CD4-positive, CD25-positive, alpha-beta regulatory T cell (primary cell): ENCODE measurements around the gene SH3RF1. TPM values are rescaled to one million over a fixed set of nuclear protein-coding genes. Genes with fewer than 3 reads are reported as not detected.

Experiments
- ATAC-seq, 2 donors: fragments of 150-1000 bp; cut with Tn5 transposase; one replicate each; pipeline ENCODE4 v1.10.0; 2021; ENCODE audit warnings: low read depth in 2 of 2, moderate number of reproducible peaks in 2 of 2, moderate library complexity in 1 of 2
- DNase-seq, 3 donors: peaks; one replicate each; pipeline versions ENCODE4 v3.0.0 to v3.0.0-alpha.2; 2012 to 2022; ENCODE audit warnings: mixed read lengths in 1 of 3
- H3K27ac ChIP-seq: one replicate; pipeline ENCODE4 v1.7.0; 2013; ENCODE audit warnings: mild to moderate bottlenecking, low read length; ENCODE audit not compliant: insufficient read depth, poor library complexity, severe bottlenecking
- H3K27me3 ChIP-seq: one replicate; pipeline ENCODE4 v1.7.0; 2013; ENCODE audit warnings: low read length; ENCODE audit not compliant: control insufficient read depth, insufficient read depth
- H3K36me3 ChIP-seq: one replicate; pipeline ENCODE4 v1.7.0; 2013; ENCODE audit warnings: mild to moderate bottlenecking, low read length, moderate library complexity; ENCODE audit not compliant: control insufficient read depth, insufficient read depth
- H3K4me1 ChIP-seq: 2 replicates; pipeline ENCODE4 v1.7.0; 2013; ENCODE audit warnings: mild to moderate bottlenecking, low read length; ENCODE audit not compliant: insufficient read depth, control insufficient read depth, poor library complexity, severe bottlenecking
- H3K4me3 ChIP-seq: one replicate; pipeline ENCODE4 v1.7.0; 2013; ENCODE audit warnings: low read depth, mild to moderate bottlenecking, low read length, moderate library complexity
- H3K9me3 ChIP-seq, 2 experiments: 1 replicate in 1 of 2; 2 replicates in 1 of 2; pipeline ENCODE4 v1.7.0; 2013; ENCODE audit warnings: low read length in 2 of 2, mild to moderate bottlenecking in 1 of 2, moderate library complexity in 1 of 2; ENCODE audit not compliant: control insufficient read depth in 2 of 2
- H3K27ac Mint-ChIP-seq, 3 donors: one replicate each; pipeline ENCODE4 v1.8.0; 2020 to 2022; ENCODE audit warnings: mild to moderate bottlenecking in 3 of 3, mixed read lengths in 3 of 3, moderate library complexity in 2 of 3
- H3K27me3 Mint-ChIP-seq: one replicate; pipeline ENCODE4 v1.8.0; 2022; ENCODE audit warnings: mild to moderate bottlenecking, mixed read lengths
- H3K36me3 Mint-ChIP-seq: one replicate; pipeline ENCODE4 v1.8.0; 2020; ENCODE audit warnings: mixed read lengths
- H3K4me1 Mint-ChIP-seq, 4 donors: one replicate each; pipeline ENCODE4 v1.8.0; 2020 to 2022; ENCODE audit warnings: mixed read lengths in 4 of 4, mild to moderate bottlenecking in 1 of 4
- H3K4me3 Mint-ChIP-seq, 4 donors: one replicate each; pipeline ENCODE4 v1.8.0; 2020 to 2022; ENCODE audit warnings: mild to moderate bottlenecking in 4 of 4, mixed read lengths in 4 of 4, moderate library complexity in 3 of 4
- H3K9me3 Mint-ChIP-seq, 7 donors: one replicate each; pipeline ENCODE4 v1.8.0; 2020 to 2022; ENCODE audit warnings: mixed read lengths in 7 of 7, mild to moderate bottlenecking in 3 of 7, moderate library complexity in 2 of 7
- polyA plus RNA-seq, 4 donors: library from polyadenylated mRNA; unstranded; fragments of 300-500 nt; fragmentation: Illumina TruSeq; gene quantifications; one replicate each; pipeline ENCODE4 v1.2.3, GENCODE V29; 2021
- total RNA-seq: library from RNA; stranded (reverse); gene quantifications from one replicate; pipeline ENCODE4 v1.2.3, GENCODE V29; 2022

SH3RF1 gene
- total and polyA plus RNA-seq, 5 donors from 2014 or later: 0.69 TPM; not detected in 4

DNA sequence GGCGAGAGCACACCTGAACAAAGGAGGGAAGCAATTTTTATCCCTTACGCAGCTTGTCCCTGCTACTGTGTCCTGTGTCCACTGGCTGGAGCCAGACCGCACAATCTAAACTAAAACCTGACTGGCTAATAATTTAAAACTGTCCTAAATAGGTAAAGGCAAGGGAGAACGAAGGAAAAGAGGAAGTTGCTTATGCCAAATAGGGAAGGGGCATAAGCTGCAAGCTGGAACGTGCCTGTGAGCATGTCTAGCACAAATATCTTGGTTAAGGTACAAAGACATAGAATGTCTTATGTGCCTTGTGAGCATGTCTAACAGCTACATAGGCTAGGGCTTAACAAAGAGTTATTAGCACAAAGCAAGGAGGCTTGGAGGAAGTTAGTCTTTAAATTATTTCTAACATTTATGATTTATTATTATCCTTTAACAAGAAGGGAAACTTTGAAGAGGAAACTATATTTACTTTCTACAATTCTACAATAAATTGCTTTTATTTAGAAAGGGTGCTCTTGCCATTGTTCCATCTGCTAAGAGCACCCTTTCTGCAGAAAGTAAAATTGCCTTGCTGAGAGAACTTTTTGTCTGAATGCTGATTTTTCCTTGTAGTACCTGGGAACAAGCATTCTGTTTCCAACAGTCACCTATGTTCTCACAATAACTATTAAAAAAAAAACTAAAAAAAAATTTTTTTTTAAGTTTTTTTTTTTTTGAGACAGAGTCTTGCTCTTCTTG lies 180.1 kb downstream of the SH3RF1 start:
- H3K27ac ChIP-seq: no peak overlapping the region
- peaks cover 0 to 2% of the 10 kb centered on the region in 2 experiments for H3K9me3 ChIP-seq
- no peaks in the 10 kb centered on the region for H3K27me3 Mint-ChIP-seq
- H3K9me3 Mint-ChIP-seq: peaks cover 0 to 7% (median 2%) of the 10 kb centered on the region in 7 donors
- no peaks in the 10 kb centered on the region for H3K36me3 Mint-ChIP-seq
- DNase-seq (no peak), ATAC-seq (no peak)
- no peak overlapping the region for H3K27ac Mint-ChIP-seq
- H3K4me1 ChIP-seq: no peaks in the 10 kb centered on the region
- no peak overlapping the region for H3K4me3 ChIP-seq
- peaks cover 2% of the 10 kb centered on the region for H3K27me3 ChIP-seq
- no peaks in the 10 kb centered on the region for H3K4me1 Mint-ChIP-seq
- no peak overlapping the region for H3K4me3 Mint-ChIP-seq
- no peaks in the 10 kb centered on the region for H3K36me3 ChIP-seq

DNA sequence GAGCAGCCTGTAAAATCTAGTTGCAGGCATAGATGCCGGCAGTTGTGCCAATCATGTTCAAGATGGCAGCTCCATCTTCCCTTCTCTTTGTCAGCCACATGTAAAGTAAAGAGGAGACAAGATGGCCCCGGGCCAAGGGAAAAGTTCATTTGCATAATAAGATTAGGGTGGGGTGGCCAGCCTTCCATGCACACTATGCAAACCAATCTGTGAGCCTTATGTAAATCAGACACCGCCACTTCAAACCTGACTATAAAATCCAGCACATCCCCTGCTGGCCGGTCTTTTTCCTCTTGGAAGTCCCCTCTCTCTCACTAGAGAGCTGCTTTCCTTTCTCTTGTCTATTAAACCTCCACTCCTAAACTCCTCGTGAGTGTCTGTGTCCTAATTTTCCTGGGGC lies 181.8 kb downstream of the SH3RF1 start:
- Histone ChIP-seq H3K27ac (no peak overlapping the region), H3K4me3 (no peak overlapping the region), H3K36me3 (no peaks in the 10 kb centered on the region), H3K9me3 (peaks cover 0 to 2% of the 10 kb centered on the region in 2 experiments), H3K27me3 (no peaks in the 10 kb centered on the region), H3K4me1 (no peaks in the 10 kb centered on the region)
- no peak for ATAC-seq
- Mint-ChIP-seq H3K4me3 (no peak overlapping the region), H3K9me3 (peaks cover 0 to 7% (median 2%) of the 10 kb centered on the region in 7 donors), H3K27me3 (no peaks in the 10 kb centered on the region), H3K27ac (no peak overlapping the region), H3K36me3 (no peaks in the 10 kb centered on the region), H3K4me1 (no peaks in the 10 kb centered on the region)
- no peak for DNase-seq

DNA sequence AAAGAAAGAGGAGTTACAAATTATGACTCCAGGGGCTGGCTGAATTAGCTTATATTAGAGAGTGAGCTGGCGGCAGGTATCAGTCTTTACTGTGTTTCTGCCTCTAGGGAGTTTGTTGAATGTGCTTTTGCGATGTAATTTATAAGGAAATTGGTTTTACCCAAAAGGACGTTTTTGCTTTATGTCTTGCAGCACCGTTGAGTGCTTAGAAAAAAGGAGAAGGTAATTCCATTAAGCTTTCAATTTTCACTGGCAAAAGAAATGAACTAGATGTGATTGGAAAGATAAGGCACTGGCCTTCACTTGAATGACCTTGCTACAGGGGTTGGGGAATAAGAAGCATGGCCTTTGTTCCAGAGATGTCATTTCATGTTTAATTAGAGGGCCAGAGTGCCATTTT lies 185.8 kb downstream of the SH3RF1 start:
- no peak overlapping the region for H3K27ac ChIP-seq
- H3K4me3 ChIP-seq: no peak overlapping the region
- peaks cover 0 to 5% (median 1%) of the 10 kb centered on the region in 7 donors for H3K9me3 Mint-ChIP-seq
- H3K36me3 Mint-ChIP-seq: no peaks in the 10 kb centered on the region
- H3K4me1 ChIP-seq: no peaks in the 10 kb centered on the region
- no peaks in the 10 kb centered on the region for H3K27me3 Mint-ChIP-seq
- no peaks in the 10 kb centered on the region for H3K27me3 ChIP-seq
- no peaks in the 10 kb centered on the region for H3K36me3 ChIP-seq
- peaks cover 4 to 13% (median 5%) of the 10 kb centered on the region in 4 donors for H3K4me1 Mint-ChIP-seq
- ATAC-seq (no peak), DNase-seq (no peak)
- no peak overlapping the region for H3K4me3 Mint-ChIP-seq
- H3K9me3 ChIP-seq: no peaks in the 10 kb centered on the region
- no peak overlapping the region for H3K27ac Mint-ChIP-seq

DNA sequence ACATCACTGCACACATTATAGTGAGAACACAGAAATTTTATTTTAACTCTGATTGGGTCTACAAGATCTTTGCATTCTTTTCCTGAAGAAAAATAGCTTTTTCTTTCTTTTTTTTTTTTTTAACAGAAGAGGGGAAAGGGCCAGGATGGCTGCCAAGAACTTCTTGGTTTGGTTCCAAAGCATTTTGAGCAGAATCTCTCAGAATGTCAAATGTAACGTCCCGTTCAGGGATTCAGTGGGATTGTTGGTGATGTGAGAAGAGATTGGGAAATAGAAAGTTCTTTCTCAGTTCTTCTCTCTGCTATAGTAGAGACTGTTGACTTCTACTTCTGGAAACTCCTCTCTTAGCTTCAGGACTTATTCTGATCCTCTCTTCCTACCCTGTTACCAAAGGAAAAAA lies 189.8 kb downstream of the SH3RF1 start:
- no peak for ATAC-seq
- Histone ChIP-seq H3K27ac (no peak overlapping the region), H3K9me3 (no peaks in the 10 kb centered on the region), H3K36me3 (no peaks in the 10 kb centered on the region), H3K4me1 (no peaks in the 10 kb centered on the region), H3K27me3 (no peaks in the 10 kb centered on the region), H3K4me3 (no peak overlapping the region)
- Mint-ChIP-seq H3K9me3 (peaks cover 0 to 2% (median 0%) of the 10 kb centered on the region in 7 donors), H3K4me3 (no peak overlapping the region), H3K4me1 (peaks cover 4 to 18% (median 10%) of the 10 kb centered on the region in 4 donors), H3K36me3 (no peaks in the 10 kb centered on the region), H3K27me3 (no peaks in the 10 kb centered on the region), H3K27ac (no peak overlapping the region)
- no peak for DNase-seq

DNA sequence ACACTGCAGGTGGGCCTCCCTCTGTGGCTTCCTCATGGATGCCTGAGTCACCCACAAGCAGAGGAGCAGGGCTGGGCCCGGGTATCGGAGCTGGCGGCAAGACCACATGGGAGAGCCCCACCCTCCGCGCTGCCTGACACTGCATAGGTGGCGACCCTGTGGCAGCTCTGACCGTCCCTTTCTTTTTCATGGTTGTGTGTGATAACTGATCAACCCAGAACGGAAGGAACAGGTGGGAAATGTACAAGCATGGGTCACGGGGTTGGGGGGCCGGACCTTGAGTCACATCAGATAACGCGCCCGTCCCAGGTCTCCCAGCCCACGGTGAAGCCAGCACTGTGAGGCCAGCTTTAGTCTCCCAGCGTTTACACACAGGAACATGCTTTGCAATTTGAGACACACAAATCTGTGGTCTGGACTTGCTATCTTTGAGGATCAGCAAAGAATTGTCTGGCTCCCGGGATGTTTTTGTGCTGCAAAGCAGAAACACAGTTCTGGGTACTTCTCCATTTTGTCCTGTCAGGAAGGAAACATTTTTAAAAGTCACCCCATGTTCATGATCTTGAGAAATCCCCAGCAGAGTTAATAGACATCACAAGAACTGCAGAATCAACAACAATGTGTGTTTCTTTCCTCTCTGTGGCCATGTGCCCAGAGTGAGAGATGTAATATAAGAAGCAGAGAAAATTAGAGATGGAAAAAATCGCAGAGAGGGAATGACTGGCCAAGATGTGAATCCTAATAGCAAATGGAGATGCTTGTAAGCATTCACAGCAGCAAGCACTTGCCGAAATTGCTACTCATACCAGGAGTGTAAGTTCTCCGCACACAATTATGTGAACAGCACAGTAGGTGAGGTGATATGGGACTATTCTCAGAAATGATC lies 190.6 kb downstream of the SH3RF1 start:
- Mint-ChIP-seq H3K27me3 (no peaks in the 10 kb centered on the region), H3K9me3 (peaks cover 0 to 2% (median 0%) of the 10 kb centered on the region in 7 donors), H3K4me1 (peaks cover 4 to 18% (median 10%) of the 10 kb centered on the region in 4 donors), H3K27ac (peak overlapping the region in 1 of 3 donors; percentile 48), H3K36me3 (no peaks in the 10 kb centered on the region), H3K4me3 (peak overlapping the region in 2 of 4 donors; percentile 4 to 33)
- Histone ChIP-seq H3K27ac (no peak overlapping the region), H3K4me3 (no peak overlapping the region), H3K9me3 (no peaks in the 10 kb centered on the region), H3K27me3 (no peaks in the 10 kb centered on the region), H3K36me3 (no peaks in the 10 kb centered on the region), H3K4me1 (no peaks in the 10 kb centered on the region)
- DNase-seq (no peak), ATAC-seq (no peak)

DNA sequence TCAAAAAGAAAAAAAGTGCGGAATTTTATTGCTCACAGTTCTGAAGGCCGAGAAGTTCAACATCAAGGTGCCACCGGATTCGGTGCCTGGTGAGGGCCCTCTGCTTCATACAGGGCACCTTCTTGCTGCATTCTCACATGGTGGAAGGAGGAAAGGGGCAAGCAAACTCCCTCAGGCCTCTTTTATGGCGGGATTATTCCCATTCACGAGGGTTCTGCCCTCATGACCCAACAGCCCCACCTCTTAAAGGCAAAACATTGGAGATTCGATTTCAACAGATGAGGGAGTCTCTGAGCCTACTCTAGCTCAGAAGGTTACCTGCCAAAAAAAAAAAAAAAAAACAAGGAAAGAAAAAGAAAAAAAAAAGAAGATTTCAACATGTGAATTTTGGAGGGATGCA lies 196.6 kb downstream of the SH3RF1 start:
- Histone ChIP-seq H3K27me3 (no peaks in the 10 kb centered on the region), H3K27ac (no peak overlapping the region), H3K4me3 (no peak overlapping the region), H3K9me3 (no peaks in the 10 kb centered on the region), H3K36me3 (no peaks in the 10 kb centered on the region), H3K4me1 (no peaks in the 10 kb centered on the region)
- ATAC-seq (no peak), DNase-seq (no peak)
- peaks cover 0 to 5% (median 0%) of the 10 kb centered on the region in 4 donors for H3K4me1 Mint-ChIP-seq
- no peaks in the 10 kb centered on the region for H3K36me3 Mint-ChIP-seq
- no peaks in the 10 kb centered on the region for H3K27me3 Mint-ChIP-seq
- H3K27ac Mint-ChIP-seq: no peak overlapping the region
- no peaks in the 10 kb centered on the region for H3K9me3 Mint-ChIP-seq
- H3K4me3 Mint-ChIP-seq: no peak overlapping the region

DNA sequence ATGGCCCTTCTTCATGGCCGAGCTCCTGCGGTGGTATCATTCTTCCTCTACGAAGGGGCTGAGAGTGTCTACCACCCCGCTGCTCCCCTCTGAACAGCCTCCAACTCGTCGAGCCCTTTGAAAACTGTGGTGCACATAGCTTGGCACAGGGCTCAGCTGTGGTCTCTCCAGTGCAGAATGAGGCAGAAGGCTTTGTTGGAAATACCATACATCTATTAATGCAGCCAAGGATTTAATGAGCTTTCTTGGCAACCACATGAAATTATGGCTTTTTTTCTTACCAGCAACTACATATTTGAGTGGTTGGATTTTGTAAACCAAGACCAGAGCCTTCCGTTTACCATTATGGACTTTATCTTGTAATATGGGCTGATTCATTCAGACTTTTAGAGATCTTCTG lies 199.0 kb downstream of the SH3RF1 start:
- no peaks in the 10 kb centered on the region for H3K9me3 Mint-ChIP-seq
- no peak overlapping the region for H3K27ac ChIP-seq
- DNase-seq (no peak), ATAC-seq (no peak)
- no peak overlapping the region for H3K4me3 Mint-ChIP-seq
- no peak overlapping the region for H3K4me3 ChIP-seq
- no peaks in the 10 kb centered on the region for H3K36me3 ChIP-seq
- no peaks in the 10 kb centered on the region for H3K4me1 ChIP-seq
- no peaks in the 10 kb centered on the region for H3K36me3 Mint-ChIP-seq
- H3K27ac Mint-ChIP-seq: no peak overlapping the region
- no peaks in the 10 kb centered on the region for H3K9me3 ChIP-seq
- no peaks in the 10 kb centered on the region for H3K27me3 ChIP-seq
- H3K4me1 Mint-ChIP-seq: peaks cover 0 to 2% (median 0%) of the 10 kb centered on the region in 4 donors
- no peaks in the 10 kb centered on the region for H3K27me3 Mint-ChIP-seq
